ENCODE data around the gene EIF3K.
"Not testable (repeated sequence)": the region's sequence is repeated elsewhere in the genome, so short reads cannot be mapped to it uniquely, and the experiment has no call there.

The EIF3K gene

DNA sequence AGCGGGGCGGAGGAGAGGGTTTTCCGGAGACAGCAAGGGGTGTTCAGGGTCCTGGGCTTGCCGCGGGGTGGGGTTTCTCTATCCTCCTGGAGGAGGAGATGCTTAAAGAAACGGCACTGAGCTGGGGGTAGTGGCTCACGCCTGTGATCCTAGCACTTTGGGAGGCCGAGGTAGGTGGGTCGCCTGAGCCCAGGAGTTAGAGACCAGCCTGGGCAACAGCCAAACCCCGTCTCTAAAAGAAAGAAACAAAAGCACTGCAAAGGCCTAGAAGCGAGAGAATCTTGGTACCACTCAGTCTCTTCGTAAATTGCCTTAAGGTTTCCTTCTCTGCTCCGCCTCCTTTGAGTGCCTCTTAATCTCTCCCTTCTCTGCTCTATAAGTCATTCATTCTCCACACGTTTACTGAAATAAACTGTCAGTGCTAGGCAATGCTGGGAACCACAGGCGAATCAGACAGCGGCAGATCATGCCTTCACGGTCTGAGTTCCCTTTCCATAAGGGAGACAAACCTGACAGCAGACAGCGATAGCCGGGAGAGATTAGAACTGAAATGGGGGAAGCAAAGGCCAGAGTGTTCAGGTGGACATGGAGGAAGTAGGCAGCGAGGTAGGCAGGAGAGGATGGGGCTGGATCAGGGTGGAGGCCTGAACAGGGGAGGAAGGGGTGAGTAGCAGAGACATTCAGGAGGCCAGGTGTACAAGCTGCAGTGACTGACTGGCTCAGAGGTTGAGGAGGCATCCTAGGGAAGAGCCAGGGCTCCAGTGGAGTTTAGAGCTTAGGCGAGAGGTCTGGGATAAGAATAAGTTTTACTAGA is 580 bp downstream of the EIF3K start:
- DNase-seq: no peak

DNA sequence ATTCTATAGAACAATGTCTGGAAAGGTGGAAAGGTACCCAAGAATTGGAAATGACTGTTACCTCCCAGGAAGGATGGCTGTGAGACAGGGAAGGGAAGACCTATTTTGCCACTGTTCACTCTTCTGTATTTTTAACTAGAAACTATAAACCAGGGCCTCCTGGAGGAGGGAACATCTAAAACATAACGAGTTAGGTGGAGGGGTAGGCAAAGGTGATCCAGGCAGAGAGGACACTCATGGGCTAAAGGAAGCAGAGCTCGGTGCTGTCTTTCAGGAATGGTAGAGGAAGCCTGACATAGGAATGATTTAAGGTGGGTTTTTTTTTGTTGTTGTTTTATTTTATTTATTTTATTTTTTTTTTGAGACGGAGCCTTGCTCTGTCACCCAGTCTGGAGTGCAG is 5.8 kb downstream of the EIF3K start:
- DNase-seq: no peak

DNA sequence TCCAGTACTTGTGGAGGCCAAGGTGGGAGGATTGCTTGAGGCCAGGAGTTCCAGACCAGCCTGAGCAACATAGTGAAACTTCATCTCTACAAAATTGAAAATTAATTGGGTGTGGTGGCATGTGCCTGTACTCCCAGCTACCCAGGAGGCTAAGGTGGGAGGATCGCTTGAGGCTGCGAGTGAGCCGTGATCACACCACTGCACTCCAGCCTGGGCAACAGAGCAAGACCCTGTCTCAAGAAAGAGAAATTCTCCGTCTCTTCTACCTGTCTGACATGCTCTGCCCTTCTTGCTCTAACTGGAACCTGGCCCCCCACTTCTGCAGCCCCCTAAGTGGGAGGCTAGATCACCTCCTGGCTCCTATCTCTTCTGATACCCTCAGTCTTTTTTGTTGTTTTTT is 7.4 kb downstream of the EIF3K start:
- DNase-seq: no peak

- no peak for DNase-seq
Measured at GRCh38 chr19:38629568-38629967, 10.6 kb downstream of the EIF3K start.

DNA sequence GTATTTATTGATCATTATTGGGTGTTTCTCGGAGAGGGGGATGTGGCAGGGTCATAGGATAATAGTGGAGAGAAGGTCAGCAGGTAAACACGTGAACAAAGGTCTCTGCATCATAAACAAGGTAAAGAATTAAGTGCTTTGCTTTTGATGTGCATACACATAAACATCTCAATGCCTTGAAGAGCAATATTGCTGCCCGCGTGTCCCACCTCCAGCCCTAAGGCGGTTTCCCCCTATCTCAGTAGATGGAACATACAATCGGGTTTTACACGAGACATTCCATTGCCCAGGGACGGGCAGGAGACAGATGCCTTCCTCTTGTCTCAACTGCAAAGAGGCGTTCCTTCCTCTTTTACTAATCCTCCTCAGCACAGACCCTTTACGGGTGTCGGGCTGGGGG is 12.3 kb downstream of the EIF3K start:
- DNase-seq: not testable (repeated sequence)

DNA sequence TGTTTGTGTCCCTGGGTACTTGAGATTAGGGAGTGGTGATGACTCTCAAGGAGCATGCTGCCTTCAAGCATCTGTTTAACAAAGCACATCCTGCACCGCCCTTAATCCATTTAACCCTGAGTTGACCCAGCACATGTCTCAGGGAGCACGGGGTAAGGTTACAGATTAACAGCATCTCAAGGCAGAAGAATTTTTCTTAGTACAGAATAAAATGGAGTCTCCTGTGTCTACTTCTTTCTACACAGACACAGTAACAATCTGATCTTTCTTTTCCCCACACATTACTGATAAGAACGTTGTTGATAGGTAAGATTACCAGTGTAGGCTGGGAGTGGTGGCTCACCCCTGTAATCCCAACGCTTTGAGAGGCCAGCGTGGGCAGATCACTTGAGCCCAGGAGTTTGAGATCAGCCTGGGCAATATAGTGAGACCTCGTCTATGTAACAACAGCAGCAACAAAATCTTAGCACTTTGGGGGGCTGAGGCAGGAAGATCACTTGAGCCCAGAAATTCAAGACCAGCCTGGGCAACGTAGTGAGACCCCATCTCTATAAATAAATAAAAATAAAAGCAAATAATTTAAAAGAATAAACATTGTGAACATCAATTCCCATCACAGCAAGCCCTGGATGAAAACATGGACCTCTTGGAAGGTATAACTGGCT is 13.0 kb downstream of the EIF3K start:
- DNase-seq: not testable (repeated sequence)

GRCh38 chr19:38632476-38633213 is 13.7 kb downstream of the EIF3K start:
- no peak for DNase-seq

GRCh38 chr19:38634757-38635482 is 15.9 kb downstream of the EIF3K start:
- DNase-seq: peak; percentile 68

GRCh38 chr19:38635483-38636399 is 16.8 kb downstream of the EIF3K start:
- no peak for DNase-seq

GRCh38 chr19:38638461-38638860 is 19.5 kb downstream of the EIF3K start:
- DNase-seq: no peak

GRCh38 chr19:38639679-38640078 is 20.7 kb downstream of the EIF3K start:
- DNase-seq: no peak

GRCh38 chr19:38640368-38640767 is 21.4 kb downstream of the EIF3K start:
- DNase-seq: no peak

GRCh38 chr19:38642176-38642575 is 23.2 kb downstream of the EIF3K start:
- DNase-seq: no peak

- DNase-seq: no peak
Measured at GRCh38 chr19:38644719-38645118, 25.7 kb downstream of the EIF3K start.

GRCh38 chr19:38647368-38647965 is 28.5 kb downstream of the EIF3K start, which contains the start of gene ACTN4:
Gene ACTN4, plus strand, starts transcription at chr19:38647649. Its CDS starts 97 bp downstream, at chr19:38647746.
- peak; percentile 100 for DNase-seq

GRCh38 chr19:38647966-38648768 is 29.2 kb downstream of the EIF3K start:
- no peak for DNase-seq

DNA sequence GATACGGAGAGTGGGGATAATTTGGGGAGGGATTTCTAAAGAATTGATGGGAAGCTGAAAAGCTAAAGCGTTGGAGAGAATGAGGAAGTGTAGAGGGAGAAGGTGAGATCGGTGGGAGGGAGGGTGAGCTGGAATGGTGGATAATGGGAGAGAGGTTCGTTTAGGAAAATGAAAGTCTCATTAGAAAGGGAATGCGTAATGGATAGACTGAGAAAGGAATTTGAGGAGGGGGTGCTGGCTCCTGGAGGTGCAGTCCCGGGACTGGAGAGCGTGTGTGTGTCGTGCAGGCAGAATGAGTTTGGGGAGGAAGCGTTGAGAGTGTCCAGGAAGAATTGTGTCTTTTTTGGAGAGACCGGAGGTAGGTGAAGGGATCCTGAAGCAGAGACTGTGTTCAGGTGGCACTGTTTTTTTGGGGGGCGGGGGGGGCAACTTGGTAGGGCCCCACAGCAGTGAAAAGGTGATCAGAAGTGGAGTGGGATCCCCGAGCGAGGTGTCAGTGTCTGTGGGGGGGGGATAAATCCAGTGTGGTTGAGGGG is 29.8 kb downstream of the EIF3K start:
- DNase-seq: no peak

DNA sequence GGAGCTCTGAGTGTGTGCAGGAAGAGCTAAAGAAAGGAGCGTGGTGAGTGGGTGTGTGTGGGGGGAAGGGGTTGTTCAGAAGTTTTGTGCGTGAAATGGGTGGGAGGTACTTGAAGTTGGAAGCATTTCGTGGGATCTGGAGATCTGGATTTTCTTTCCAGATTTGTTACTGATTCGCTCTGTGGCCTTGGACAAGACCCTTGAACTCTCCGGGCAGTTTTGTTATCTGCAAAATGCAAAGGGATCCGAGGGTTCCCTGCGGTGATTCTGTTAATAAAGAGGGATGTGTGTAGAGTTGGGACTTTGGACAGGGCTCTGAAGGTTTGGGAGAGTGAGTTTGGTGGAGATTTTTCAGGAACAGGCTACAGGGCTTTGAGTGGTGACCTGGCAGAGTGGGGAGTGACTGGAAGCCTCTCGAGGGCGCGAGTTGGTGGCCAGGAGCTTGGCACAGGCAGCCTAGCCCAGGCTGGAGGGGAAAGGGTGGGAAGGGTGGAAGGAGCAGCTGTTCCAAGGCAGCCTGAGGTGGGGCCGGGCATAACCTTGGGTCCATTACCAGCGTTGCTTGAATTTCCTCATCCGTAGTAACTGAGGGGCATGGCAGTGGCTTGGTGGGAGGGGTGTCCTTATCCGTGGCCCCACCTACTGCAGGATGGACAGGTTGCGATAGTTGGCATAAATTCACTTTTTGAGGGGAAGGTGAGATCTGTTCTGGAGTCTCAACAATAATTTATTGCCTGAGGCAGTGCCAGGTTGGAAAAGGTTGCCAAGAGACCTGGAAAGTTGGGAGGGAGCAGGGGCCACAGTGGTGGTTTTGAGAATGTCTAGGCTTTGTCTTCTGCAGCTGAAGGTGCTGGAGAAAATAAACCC is 30.6 kb downstream of the EIF3K start:
- no peak for DNase-seq

GRCh38 chr19:38650172-38650775 is 31.3 kb downstream of the EIF3K start:
- no peak for DNase-seq
